Measurements from ENCODE around the gene AUTS2. TPM values are rescaled to one million over a fixed set of nuclear protein-coding genes. Genes with fewer than 3 reads are reported as not detected.

AUTS2 gene
- total and polyA plus RNA-seq, 9 of the 15 experiments (the other 6 are each of a cell fraction or from before 2014, with no cell fraction given), result 0.58 TPM; not detected in 8

- CTCF ChIA-PET (ENCODE audit: low intra/inter-chr PET ratio), result no interaction called here
- H3K27ac ChIP-seq (ENCODE audit: extremely low read depth, low read depth, low read length), result no peak overlapping the region
- TF ChIP-seq JUNB (CRISPR knock-in tag; conservative IDR thresholded peaks at IDR 0.05), result no peak
- TF ChIP-seq E2F3 (CRISPR knock-in tag; IDR thresholded peaks at IDR 0.05), result no peak
- TF ChIP-seq CUX1 (CRISPR knock-in tag; IDR thresholded peaks at IDR 0.05), result no peak
- no peak for TF ChIP-seq PHB (CRISPR knock-in tag; IDR thresholded peaks at IDR 0.05)
- TF ChIP-seq SRSF3 (IDR thresholded peaks at IDR 0.05; ENCODE audit: insufficient read depth, low read length), result no peak
- no peak for TF ChIP-seq ATF3 (IDR thresholded peaks at IDR 0.05)
- TF ChIP-seq ATF3 (CRISPR knock-in tag; conservative IDR thresholded peaks at IDR 0.05), result no peak
- TF ChIP-seq MYBL2 (IDR thresholded peaks at IDR 0.05; ENCODE audit: low read depth), result no peak
- no peak for TF ChIP-seq MYBL2 (CRISPR knock-in tag; IDR thresholded peaks at IDR 0.05; ENCODE audit: borderline replicate concordance)
- TF ChIP-seq FOXJ3 (CRISPR knock-in tag; IDR thresholded peaks at IDR 0.05), result no peak
- TF ChIP-seq PBX2 (CRISPR knock-in tag; IDR thresholded peaks at IDR 0.05; ENCODE audit: low read depth), result no peak
- TF ChIP-seq PBX2 (tag; conservative IDR thresholded peaks at IDR 0.05; ENCODE audit: low read depth), result no peak
- no peak for TF ChIP-seq ZNF75A (CRISPR knock-in tag; IDR thresholded peaks at IDR 0.05)
- no peak for TF ChIP-seq HLTF (IDR thresholded peaks at IDR 0.05)
- TF ChIP-seq NFE2L1 (tag; IDR thresholded peaks at IDR 0.05; ENCODE audit: borderline replicate concordance, low read depth), result no peak
- no peak for TF ChIP-seq EWSR1 (IDR thresholded peaks at IDR 0.05; ENCODE audit: borderline replicate concordance, low read depth, partially characterized antibody)
Observed at GRCh38 chr7:69878591-69878990, 280.3 kb downstream of the AUTS2 start.

More at GRCh38 chr7:69878591-69878990, 280.3 kb downstream of the AUTS2 start:
- no peaks in the 10 kb centered on the region for H3K79me2 ChIP-seq (ENCODE audit: control insufficient read depth, insufficient read depth, low read length)
- in situ Hi-C loops (cut with MboI), result no loop called here
- no peaks in the 10 kb centered on the region for H3K27me3 ChIP-seq (ENCODE audit: control insufficient read depth in 2 of 2, insufficient read depth in 2 of 2, low read length in 2 of 2)
- WGBS (ENCODE audit: insufficient coverage, low coverage, missing lambda C conversion rate), result 3% methylated on average over 3 of the region's 3 CpGs
- no peak for DNase-seq (ENCODE audit: extremely low read depth in 1 of 4, low spot score in 3 of 4)
- H3K36me3 ChIP-seq (ENCODE audit: control insufficient read depth, insufficient read depth, low read length), result no peaks in the 10 kb centered on the region
- H3K9ac ChIP-seq (ENCODE audit: insufficient read depth in 1 of 2, low read depth in 2 of 2, low read length in 2 of 2), result no peak overlapping the region
- no peaks in the 10 kb centered on the region for H3K4me1 ChIP-seq (replicated peaks in 1 of 2; ENCODE audit: control insufficient read depth in 2 of 2, insufficient read depth in 2 of 2, low read length in 2 of 2)
- BruUV-seq (replicated peaks), result no TSS peak
- no peak for ATAC-seq
- no peaks in the 10 kb centered on the region for H4K20me1 ChIP-seq (replicated peaks; ENCODE audit: control insufficient read depth, insufficient read depth, low read length)
- H3K9me3 ChIP-seq (replicated peaks; ENCODE audit: control insufficient read depth, insufficient read depth, low read depth, low read length), result no peaks in the 10 kb centered on the region
- FAIRE-seq, result no peak
- H3K9me1 ChIP-seq (ENCODE audit: control insufficient read depth, insufficient read depth, low read length), result no peaks in the 10 kb centered on the region
- H2AFZ ChIP-seq (ENCODE audit: low read depth, low read length), result no peak overlapping the region
- intact Hi-C loops (cut with micrococcal nuclease), result no loop called here
- no peak overlapping the region for H3K4me2 ChIP-seq (ENCODE audit: insufficient read depth, low read length)
- no peak overlapping the region for H3K4me3 ChIP-seq
- POLR2A ChIA-PET, result interaction anchor here (0.6 kb wide), 1 partner anchor 449 kb away, joined by 3 read pairs; no protein-coding TSS in a partner anchor
